CD4-positive, alpha-beta memory T cell (primary cell): ENCODE measurements around the gene FOXI3. TPM values are rescaled to one million over a fixed set of nuclear protein-coding genes. Genes with fewer than 3 reads are reported as not detected.
"Not testable (repeated sequence)": the region's sequence is repeated elsewhere in the genome, so short reads cannot be mapped to it uniquely, and the experiment has no call there.

Experiments
- CTCF ChIA-PET: fragments of 350-600 bp; sonication (Branson Sonifier 250); formaldehyde crosslinking; loops from one replicate; lab custom pipeline; 2021; ENCODE audit warnings: inconsistent platforms; ENCODE audit not compliant: partially characterized antibody; lab: Charles Lee
- POLR2A ChIA-PET: fragments of 350-600 bp; sonication (Branson Sonifier 250); formaldehyde crosslinking; loops from one replicate; lab custom pipeline; 2021; ENCODE audit not compliant: partially characterized antibody; lab: Charles Lee
- DNase-seq, 5 donors: peaks; one replicate each; pipeline versions ENCODE4 v3.0.0 to v3.0.0-alpha.2; 2020 to 2022; ENCODE audit warnings: mixed read lengths in 1 of 5
- H3K27ac ChIP-seq: one replicate; pipeline ENCODE4 v1.7.0; 2013; ENCODE audit warnings: low read depth, low read length
- H3K27me3 ChIP-seq: 2 replicates; pipeline ENCODE4 v1.7.0; 2013; ENCODE audit warnings: mild to moderate bottlenecking, low read length, moderate library complexity; ENCODE audit not compliant: insufficient read depth
- H3K36me3 ChIP-seq: 2 replicates; pipeline ENCODE4 v1.7.0; 2013; ENCODE audit warnings: mild to moderate bottlenecking, low read length, moderate library complexity; ENCODE audit not compliant: insufficient read depth
- H3K4me1 ChIP-seq: 2 replicates; pipeline ENCODE4 v1.7.0; 2013; ENCODE audit warnings: mild to moderate bottlenecking, low read length, moderate library complexity; ENCODE audit not compliant: insufficient read depth
- H3K4me3 ChIP-seq, 2 donors: one replicate each; pipeline ENCODE4 v1.7.0; 2013; ENCODE audit warnings: low read length in 2 of 2, mild to moderate bottlenecking in 1 of 2
- H3K9me3 ChIP-seq, 2 donors: one replicate each; pipeline ENCODE4 v1.7.0; 2013; ENCODE audit warnings: low read length in 2 of 2, control low read depth in 1 of 2; ENCODE audit not compliant: control insufficient read depth in 1 of 2
- H3K27ac Mint-ChIP-seq, 7 donors: one replicate each; pipeline ENCODE4 v1.8.0; 2020 to 2021; ENCODE audit warnings: mixed read lengths in 7 of 7, mild to moderate bottlenecking in 6 of 7, inconsistent platforms in 3 of 7, moderate library complexity in 3 of 7
- H3K27me3 Mint-ChIP-seq, 2 donors: one replicate each; pipeline ENCODE4 v1.8.0; 2020 to 2021; ENCODE audit warnings: mixed read lengths in 2 of 2
- H3K36me3 Mint-ChIP-seq, 2 donors: one replicate each; pipeline ENCODE4 v1.8.0; 2020 to 2021; ENCODE audit warnings: mixed read lengths in 2 of 2, inconsistent platforms in 1 of 2, mild to moderate bottlenecking in 1 of 2
- H3K4me1 Mint-ChIP-seq, 4 donors: one replicate each; pipeline ENCODE4 v1.8.0; 2020 to 2021; ENCODE audit warnings: mixed read lengths in 4 of 4, mild to moderate bottlenecking in 1 of 4
- H3K4me3 Mint-ChIP-seq, 8 donors: one replicate each; pipeline ENCODE4 v1.8.0; 2020 to 2021; ENCODE audit warnings: mixed read lengths in 8 of 8, mild to moderate bottlenecking in 7 of 8, moderate library complexity in 6 of 8, inconsistent platforms in 3 of 8
- H3K9me3 Mint-ChIP-seq, 8 donors: one replicate each; pipeline ENCODE4 v1.8.0; 2020 to 2021; ENCODE audit warnings: mixed read lengths in 8 of 8, mild to moderate bottlenecking in 5 of 8, inconsistent platforms in 3 of 8, moderate library complexity in 1 of 8
- intact Hi-C: fragments of 100-400 bp; cut with micrococcal nuclease; formaldehyde crosslinking; loops from one replicate; pipeline ENCODE4 v1.15.1; 2023
- polyA plus RNA-seq, 2 donors: library from polyadenylated mRNA; unstranded; fragments of 300-500 nt; fragmentation: Illumina TruSeq; gene quantifications; one replicate each; pipeline ENCODE4 v1.2.3, GENCODE V29; 2021
- total RNA-seq, 2 experiments: library from RNA; stranded (reverse); gene quantifications; one replicate each; pipeline ENCODE4 v1.2.3, GENCODE V29; 2021

The FOXI3 gene
- total and polyA plus RNA-seq, 4 experiments from 2014 or later: not detected

DNA sequence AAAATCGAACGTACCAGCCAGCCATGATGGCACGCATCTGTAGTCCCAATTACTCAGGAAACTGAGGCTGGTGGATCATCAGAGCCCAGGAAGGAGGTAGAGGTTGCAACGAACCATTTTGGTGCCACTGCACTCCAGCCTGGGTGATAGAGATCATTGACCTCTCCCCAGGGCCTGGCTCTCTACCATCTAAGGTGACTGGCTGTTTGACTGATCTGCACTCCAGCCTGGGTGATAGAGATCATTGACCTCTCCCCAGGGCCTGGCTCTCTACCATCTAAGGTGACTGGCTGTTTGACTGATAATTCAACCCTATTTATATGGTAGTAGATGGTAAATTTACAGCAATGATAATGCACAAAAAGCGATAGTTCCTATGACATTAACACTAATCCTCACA, 43.6 kb downstream of the FOXI3 start:
- POLR2A ChIA-PET, DNase-seq, H3K4me3 Mint-ChIP-seq, H3K9me3 Mint-ChIP-seq, H3K4me1 Mint-ChIP-seq, CTCF ChIA-PET, H3K9me3 ChIP-seq, H3K27ac Mint-ChIP-seq, H3K27ac ChIP-seq, H3K36me3 Mint-ChIP-seq, H3K27me3 ChIP-seq, intact Hi-C loops, H3K4me3 ChIP-seq, H3K27me3 Mint-ChIP-seq, H3K4me1 ChIP-seq, H3K36me3 ChIP-seq: not testable (repeated sequence)

DNA sequence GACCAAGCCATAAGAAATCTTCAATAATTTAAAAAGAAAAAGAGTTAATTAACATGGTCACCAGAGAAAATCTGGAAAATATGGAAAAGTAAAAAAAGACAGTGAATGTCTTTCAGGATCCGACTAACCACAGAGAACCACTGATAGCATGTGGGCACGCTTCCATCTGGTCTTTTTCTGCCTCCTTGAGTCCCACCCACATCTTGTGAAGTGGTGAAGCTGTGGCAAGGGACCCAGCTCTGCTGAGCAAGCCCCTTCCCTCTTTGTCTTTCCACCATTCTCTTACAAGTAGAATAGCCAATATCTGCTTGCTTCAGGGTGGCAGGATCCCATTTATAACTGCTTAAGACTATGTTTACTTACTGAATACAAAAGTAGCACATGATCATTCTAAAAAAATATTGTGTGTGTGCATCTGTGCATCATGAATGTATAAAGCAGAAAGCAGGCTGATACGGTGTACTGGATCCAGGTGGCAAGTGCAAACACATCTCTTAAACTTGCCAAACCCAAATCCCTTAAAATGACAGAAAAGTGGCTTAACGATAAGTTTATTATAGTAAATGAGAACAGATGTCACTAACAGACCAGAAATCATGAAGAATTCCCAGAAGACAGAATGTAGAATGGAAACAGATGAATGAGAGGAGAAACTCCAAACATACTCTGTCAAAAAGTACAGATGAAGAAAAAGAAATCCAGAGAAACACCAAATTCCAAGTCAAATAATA, 52.3 kb downstream of the FOXI3 start:
- Histone ChIP-seq H3K4me3 (no peak overlapping the region), H3K36me3 (no peaks in the 10 kb centered on the region), H3K27ac (no peak overlapping the region), H3K9me3 (no peaks in the 10 kb centered on the region), H3K4me1 (no peaks in the 10 kb centered on the region), H3K27me3 (peaks cover 5% of the 10 kb centered on the region)
- intact Hi-C loops: no loop called here
- ChIA-PET CTCF (no interaction called here), POLR2A (no interaction called here)
- DNase-seq: no peak
- H3K27me3 Mint-ChIP-seq: peaks cover 7 to 17% of the 10 kb centered on the region in 2 donors
- H3K27ac Mint-ChIP-seq: no peak overlapping the region
- no peak overlapping the region for H3K4me3 Mint-ChIP-seq
- H3K4me1 Mint-ChIP-seq: no peaks in the 10 kb centered on the region
- H3K36me3 Mint-ChIP-seq: no peaks in the 10 kb centered on the region
- no peaks in the 10 kb centered on the region for H3K9me3 Mint-ChIP-seq

DNA sequence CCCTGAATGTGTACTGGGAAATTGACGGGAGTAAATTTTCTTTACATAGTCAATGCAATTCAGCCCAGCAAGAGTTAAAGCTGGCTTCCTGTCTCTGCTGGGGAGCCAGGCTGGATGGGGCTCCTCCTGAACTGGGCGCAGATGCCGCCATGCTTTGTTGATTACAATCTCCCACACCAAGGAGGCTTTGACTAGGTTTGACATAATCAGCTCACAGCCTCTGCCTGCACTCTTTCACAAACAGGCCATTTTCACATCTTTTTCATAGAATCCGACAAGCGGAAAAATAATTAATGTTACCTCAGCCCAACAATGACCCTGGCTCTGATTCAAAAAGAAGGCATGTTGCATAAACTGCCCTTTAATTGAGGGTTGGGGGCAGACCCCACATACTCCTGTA, 54.3 kb downstream of the FOXI3 start:
- H3K4me1 ChIP-seq: no peaks in the 10 kb centered on the region
- no peaks in the 10 kb centered on the region for H3K9me3 ChIP-seq
- no peak for DNase-seq
- H3K36me3 Mint-ChIP-seq: no peaks in the 10 kb centered on the region
- no peak overlapping the region for H3K27ac Mint-ChIP-seq
- peaks cover 0 to 4% (median 0%) of the 10 kb centered on the region in 8 donors for H3K9me3 Mint-ChIP-seq
- ChIA-PET CTCF (no interaction called here), POLR2A (no interaction called here)
- intact Hi-C loops: no loop called here
- peaks cover 11 to 14% of the 10 kb centered on the region in 2 donors for H3K27me3 Mint-ChIP-seq
- H3K36me3 ChIP-seq: no peaks in the 10 kb centered on the region
- H3K27me3 ChIP-seq: peaks cover 5% of the 10 kb centered on the region
- H3K4me1 Mint-ChIP-seq: no peaks in the 10 kb centered on the region
- no peak overlapping the region for H3K4me3 Mint-ChIP-seq
- no peak overlapping the region for H3K4me3 ChIP-seq
- H3K27ac ChIP-seq: no peak overlapping the region

Other genes starting within 250 kb of the FOXI3 start
- gene EIF2AK3, start 174.8 kb upstream of the FOXI3 start, total RNA-seq: 10 to 100 TPM; 30.9 to 31.0 TPM
- gene EIF2AK3, start 174.8 kb upstream of the FOXI3 start, polyA plus RNA-seq: 10 to 100 TPM in 1 of 2 donors, 1 to 10 TPM in 1; 1.3 to 10.1 TPM
- gene RPIA, start 239.0 kb upstream of the FOXI3 start, total RNA-seq: 10 to 100 TPM; 20.9 to 23.2 TPM
- gene RPIA, start 239.0 kb upstream of the FOXI3 start, polyA plus RNA-seq: 10 to 100 TPM; 44.2 to 44.5 TPM